HepG2 (cell line): ENCODE results near the gene MTNR1A.

ENCODE experiments used
- HMGXB3 ChIP-seq: sonication (generic); formaldehyde crosslinking; IDR thresholded peaks from 2 replicates; pipeline ENCODE4 v1.4.0; 2020; ENCODE audit warnings: missing genetic modification reagents, borderline replicate concordance
- MYNN ChIP-seq: sonication (generic); formaldehyde crosslinking; IDR thresholded peaks from 2 replicates; pipeline ENCODE4 v1.4.0; 2020; ENCODE audit warnings: mild to moderate bottlenecking, low read depth, missing genetic modification reagents
- MZF1 ChIP-seq: sonication (generic); formaldehyde crosslinking; IDR thresholded peaks from 2 replicates; pipeline ENCODE4 v1.8.1; 2023; ENCODE audit warnings: mild to moderate bottlenecking, missing genetic modification reagents, borderline replicate concordance
- ONECUT2 ChIP-seq: sonication (generic); formaldehyde crosslinking; IDR thresholded peaks from 2 replicates; pipeline ENCODE4 v1.4.0; 2020; ENCODE audit warnings: missing genetic modification reagents
- PHF8 ChIP-seq: sonication (generic); formaldehyde crosslinking; IDR thresholded peaks from 2 replicates; pipeline ENCODE4 v1.5.0; 2020; ENCODE audit warnings: missing genetic modification reagents
- POLR2AphosphoS5 ChIP-seq: IDR thresholded peaks from 2 replicates; pipeline ENCODE4 v1.6.1; 2012; ENCODE audit warnings: low read depth, low read length
- REST ChIP-seq, 2 experiments: IDR thresholded peaks; 2 replicates each; pipeline ENCODE4 v1.6.1; 2011 to 2012; ENCODE audit warnings: low read length in 2 of 2, borderline replicate concordance in 1 of 2, low read depth in 1 of 2, mild to moderate bottlenecking in 1 of 2, moderate library complexity in 1 of 2
- USF2 ChIP-seq, 2 experiments: sonication (generic) in 1 of 2; formaldehyde crosslinking in 1 of 2; IDR thresholded peaks; 2 replicates each; pipeline versions ENCODE4 v1.5.1 to v1.6.1; 2011 to 2020; ENCODE audit warnings: borderline replicate concordance in 1 of 2, low read depth in 1 of 2, low read length in 1 of 2, mild to moderate bottlenecking in 1 of 2, missing genetic modification reagents in 1 of 2, moderate library complexity in 1 of 2

- TF ChIP-seq MZF1 (CRISPR knock-in tag) (no peak), POLR2AphosphoS5 (no peak), USF2 (IDR thresholded peaks at IDR 0.05; ENCODE audit: low read depth, low read length) (no peak), USF2 (CRISPR knock-in tag; IDR thresholded peaks at IDR 0.05; ENCODE audit: borderline replicate concordance) (no peak), ONECUT2 (CRISPR knock-in tag) (no peak), PHF8 (CRISPR knock-in tag) (no peak), MYNN (CRISPR knock-in tag) (no peak), HMGXB3 (CRISPR knock-in tag) (no peak), REST (IDR thresholded peaks at IDR 0.05; ENCODE audit: borderline replicate concordance in 1 of 2, low read depth in 1 of 2, low read length in 2 of 2) (no peak)
Observed at GRCh38 chr4:186486172-186486571, 69.2 kb downstream of the MTNR1A start.
